T-helper 1 cell (primary cell): Measurements from ENCODE around the gene DUSP22.
"Not testable (repeated sequence)": the region's sequence is repeated elsewhere in the genome, so short reads cannot be mapped to it uniquely, and the experiment has no call there.

ENCODE experiments used
- DNase-seq, 5 donors: peaks; one replicate each; pipeline ENCODE4 v3.0.0-alpha.2; 2012 to 2020
- total RNA-seq, 4 donors: gene quantifications; one replicate each; lab custom pipeline; 2026; lab: John Stamatoyannopoulos, UW

DUSP22 gene, protein sequence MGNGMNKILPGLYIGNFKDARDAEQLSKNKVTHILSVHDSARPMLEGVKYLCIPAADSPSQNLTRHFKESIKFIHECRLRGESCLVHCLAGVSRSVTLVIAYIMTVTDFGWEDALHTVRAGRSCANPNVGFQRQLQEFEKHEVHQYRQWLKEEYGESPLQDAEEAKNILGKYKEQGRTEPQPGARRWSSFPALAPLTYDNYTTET
- 34.0 to 41.8 (median 37.0) reads per million in 4 donors for total RNA-seq

DNA sequence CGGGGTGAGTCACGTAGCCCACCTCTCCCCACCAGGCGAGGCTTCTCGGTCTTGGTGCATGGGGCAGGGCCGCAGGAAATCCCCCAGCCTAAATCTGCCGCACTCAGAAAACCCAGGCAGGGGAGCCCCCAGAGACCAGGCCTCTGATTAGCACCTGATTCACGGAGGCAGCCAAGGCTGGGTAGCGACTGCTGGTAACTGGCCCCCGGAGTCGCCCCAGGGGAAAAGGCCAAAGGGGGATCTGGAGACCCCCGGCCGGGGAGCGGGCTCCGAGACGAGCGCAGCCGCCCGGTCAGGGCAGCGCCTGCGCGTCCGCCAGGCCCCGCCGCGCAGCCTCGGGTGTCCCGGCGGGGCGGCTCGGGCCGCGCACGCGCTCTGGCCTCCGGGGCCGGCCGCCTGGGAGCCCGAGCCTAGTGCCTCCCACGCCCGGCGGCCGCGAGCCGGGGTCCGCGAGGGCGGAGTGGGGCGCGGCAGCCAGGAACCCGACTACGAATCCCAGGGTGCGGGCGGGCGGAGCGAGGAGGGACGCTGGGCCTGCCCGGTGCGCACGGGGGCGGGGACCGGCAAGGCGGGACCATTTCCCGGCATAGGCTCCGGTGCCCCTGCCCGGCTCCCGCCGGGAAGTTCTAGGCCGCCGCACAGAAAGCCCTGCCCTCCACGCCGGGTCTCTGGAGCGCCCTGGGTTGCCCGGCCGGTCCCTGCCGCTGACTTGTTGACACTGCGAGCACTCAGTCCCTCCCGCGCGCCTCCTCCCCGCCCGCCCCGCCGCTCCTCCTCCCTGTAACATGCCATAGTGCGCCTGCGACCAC, at the start of gene DUSP22:
DUSP22 (plus strand) TSS at position 791 of the 809 bp plus-strand sequence. CDS start 53 bp downstream, outside the sequence.
- DNase-seq, result peak; percentile 58 to 86 (median 68)

DNA sequence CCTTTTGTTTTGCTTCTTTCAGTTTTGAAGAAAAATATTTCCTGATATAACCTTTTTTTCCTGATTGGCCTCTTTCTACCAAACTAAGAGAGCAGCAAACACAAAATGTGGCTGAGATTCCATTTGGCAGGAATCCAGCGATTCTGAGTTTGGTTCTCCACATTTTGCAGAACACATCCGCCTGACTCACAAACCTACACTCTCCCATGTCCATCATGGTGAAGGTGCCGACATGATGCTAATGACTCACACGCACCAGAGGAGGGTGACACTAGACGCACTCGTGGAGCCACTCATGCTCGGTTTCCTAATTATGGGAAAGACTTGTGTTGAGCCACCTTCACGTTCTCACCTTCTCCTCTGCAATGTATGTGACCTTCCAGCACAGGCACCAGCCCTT, 45.9 kb upstream of the DUSP22 start:
- DNase-seq, result no peak

DNA sequence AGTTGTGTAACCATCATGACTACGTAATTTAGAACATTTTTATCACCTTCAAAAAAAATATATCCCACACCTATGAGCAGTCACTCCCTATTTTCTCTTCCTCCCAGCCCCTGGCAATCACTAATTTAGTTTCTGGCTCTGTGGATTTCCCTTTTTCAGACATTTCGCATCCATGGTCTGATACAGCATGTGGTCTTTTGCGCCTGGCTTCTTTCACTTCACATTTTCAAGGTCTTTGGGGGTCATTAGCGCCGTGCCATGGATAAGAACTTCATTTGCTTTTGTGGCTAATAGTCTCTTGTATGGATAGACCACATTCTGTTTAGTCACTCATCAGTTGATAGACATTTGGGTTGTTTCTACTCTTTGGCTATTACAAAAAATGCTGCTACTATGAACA, 44.9 kb upstream of the DUSP22 start:
- DNase-seq, result no peak

DNA sequence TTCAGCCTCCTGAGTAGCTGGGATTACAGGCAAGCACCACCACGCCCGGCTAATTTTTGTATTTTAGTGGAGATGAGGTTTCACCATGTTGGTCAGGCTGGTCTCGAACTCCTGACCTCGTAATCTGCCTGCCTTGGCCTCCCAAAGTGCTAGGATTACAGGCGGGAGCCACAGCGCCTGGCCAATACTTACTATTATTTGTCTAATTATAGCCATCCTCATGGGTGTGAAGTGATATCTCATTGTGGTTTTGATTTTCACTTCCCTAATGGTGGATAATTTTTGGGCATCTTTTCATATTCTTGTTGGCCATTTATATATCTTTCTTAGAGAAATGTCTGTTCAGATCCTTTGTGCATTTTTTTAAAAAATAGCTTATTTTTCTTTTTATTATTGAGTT, 44.2 kb upstream of the DUSP22 start:
- not testable (repeated sequence) for DNase-seq

DNA sequence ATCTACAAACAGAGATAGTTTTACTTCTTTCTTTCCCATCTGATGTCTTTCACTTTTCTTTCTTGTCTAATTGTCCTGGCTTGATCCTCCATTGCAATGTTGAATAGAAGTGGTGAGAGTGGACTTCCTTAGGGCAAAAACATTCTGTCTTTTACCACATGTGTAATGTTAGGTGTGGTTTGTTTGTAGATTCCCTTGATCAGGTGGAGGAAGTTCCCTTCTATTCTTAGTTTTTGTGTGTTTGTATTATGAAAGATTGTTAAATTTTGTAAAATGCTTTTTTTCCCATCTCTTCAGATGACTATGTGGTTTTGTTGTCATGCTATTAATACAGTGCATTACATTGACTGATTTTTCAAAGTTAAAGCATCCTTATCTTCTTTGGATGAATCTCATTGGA, 41.6 kb upstream of the DUSP22 start:
- no peak for DNase-seq

DNA sequence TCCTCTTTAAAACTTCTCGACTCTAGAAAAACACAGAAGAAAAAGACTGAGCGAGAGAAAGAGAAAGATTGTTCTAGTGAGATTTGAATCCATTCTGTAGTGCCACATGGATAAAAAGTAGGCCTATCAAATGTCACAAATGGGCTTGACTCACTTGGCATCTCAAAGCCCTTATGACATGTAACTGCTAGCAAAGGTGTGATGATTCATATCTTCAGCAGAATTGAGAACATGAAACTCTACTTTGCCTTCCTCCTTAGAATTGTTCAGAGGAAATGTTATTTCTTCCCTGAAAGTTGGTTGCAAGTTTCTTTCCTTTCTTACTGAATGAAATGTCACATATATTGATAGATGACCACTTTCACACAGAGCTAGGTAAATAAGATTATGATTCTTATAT, 40.4 kb upstream of the DUSP22 start:
- DNase-seq, result peak in 1 of 5 donors; percentile 71

DNA sequence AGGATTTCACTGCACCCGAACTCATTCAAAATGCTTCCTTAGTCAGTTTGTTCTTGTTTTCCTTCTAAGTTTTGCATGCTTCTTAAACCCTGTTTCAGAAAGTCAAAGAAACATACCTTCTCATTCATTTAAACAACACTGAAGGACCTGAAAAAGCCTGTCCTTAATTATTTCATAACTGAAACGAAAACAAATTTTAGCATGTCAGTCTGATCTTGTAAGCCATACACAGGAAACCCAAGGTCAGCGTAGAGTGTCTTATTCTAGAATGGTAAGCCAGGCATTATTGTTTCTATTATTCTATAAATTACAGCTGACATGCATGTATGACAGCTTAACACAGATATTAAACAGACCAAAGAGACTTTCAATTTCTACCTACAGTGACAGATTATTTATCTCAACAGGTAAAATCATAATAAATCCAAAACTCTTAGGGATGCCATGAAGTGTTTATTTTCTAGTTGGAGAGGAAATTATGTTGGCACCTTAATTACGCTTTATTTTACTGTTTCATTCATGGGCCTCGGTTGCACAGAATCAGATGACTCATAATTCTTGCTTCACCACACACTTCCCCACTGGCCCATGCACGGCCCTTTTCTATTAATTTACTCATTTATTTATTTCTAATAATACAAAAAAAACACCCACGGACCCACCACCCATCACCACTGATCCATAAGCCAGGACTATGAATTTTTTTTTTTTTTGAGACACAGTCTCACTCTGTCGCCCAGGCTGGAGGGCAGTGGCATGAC, 39.3 kb upstream of the DUSP22 start:
- DNase-seq, result no peak

DNA sequence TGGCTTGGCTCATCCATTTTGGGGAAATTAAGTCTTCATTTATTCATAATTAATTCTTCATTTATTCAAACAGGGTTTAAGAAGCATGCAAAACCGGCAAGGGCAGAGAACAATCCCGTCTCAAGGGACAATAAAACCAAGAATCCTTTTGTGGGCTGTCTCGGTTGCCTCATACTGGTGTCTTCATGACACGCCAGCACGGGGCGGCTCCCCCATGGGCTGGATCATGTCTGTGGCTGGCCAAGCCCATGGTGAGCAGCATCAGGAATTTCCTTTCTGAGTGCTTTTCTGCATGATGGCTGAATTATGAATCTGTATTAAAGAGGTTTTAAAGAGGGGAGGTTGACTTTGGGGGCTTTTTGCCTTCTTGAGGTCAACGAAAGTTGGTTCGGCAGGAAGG, 38.3 kb upstream of the DUSP22 start:
- DNase-seq, result no peak

DNA sequence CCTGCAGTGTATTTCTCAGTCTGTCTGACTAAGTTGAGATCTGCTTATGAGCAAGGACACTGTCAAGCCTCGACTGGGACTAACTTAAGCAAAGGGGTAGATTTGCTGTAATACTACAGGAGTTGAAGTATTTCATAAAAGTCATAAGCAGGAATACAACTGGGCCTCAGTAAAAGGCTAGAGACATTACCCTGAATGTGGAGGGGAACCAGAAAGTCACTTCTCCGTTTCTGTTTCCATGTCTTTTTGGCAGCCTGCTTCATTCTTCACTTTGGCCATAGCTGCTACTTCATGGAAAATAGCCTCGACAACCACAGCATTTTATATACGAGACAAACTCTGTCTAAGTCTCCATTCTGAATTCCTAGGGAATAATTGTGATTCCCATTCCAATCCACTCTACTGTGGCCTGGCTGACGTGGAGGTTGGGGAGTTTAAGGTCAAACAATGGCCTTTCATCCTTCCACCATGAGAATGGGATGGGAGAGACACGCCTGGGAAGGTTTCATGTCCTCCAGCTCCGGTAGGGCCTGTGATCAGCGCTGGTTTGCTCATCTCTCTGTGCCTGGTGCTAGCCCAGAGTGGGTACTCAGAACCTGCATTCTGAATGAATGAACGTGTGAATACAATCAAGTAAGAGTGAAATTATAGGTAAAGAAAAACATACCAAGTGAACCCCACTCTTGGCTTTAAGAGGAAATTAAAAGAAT, 37.1 kb upstream of the DUSP22 start:
- no peak for DNase-seq

DNA sequence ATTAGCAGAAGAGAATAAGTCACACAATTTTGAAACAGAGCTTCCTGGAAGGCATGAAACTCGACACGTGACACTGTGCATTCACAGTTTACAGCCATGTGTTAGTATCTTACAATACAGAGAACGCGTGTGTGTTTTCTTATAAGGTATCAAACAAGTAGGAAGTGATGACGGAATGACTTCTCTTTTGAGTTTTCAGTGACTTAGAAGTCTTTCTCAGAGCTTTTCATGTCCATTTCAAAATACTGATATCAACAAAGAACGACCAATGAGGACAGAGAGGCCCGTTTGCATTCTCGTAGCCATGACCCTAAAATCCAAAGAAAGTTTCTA, 36.6 kb upstream of the DUSP22 start:
- peak in 1 of 5 donors; percentile 50 for DNase-seq

DNA sequence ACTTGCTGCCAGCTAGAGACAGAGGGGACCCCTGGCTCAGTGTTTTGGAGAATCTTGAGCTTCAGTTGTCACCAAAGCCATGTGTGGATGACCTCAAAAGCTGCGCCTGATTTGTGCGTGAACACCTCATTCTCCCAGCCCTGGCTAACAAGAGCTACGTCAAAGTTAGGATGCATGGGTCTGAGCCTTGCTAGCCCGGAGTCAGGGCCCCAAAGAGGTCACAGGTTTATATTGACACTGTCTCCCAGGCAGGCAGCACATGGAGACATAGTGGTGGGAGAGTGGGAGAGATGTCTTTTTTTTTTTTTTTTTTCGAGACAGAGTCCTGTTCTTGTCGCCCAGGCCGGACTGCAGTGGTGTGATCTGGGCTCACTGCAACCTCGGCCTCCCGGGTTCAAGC, 36.1 kb upstream of the DUSP22 start:
- no peak for DNase-seq

DNA sequence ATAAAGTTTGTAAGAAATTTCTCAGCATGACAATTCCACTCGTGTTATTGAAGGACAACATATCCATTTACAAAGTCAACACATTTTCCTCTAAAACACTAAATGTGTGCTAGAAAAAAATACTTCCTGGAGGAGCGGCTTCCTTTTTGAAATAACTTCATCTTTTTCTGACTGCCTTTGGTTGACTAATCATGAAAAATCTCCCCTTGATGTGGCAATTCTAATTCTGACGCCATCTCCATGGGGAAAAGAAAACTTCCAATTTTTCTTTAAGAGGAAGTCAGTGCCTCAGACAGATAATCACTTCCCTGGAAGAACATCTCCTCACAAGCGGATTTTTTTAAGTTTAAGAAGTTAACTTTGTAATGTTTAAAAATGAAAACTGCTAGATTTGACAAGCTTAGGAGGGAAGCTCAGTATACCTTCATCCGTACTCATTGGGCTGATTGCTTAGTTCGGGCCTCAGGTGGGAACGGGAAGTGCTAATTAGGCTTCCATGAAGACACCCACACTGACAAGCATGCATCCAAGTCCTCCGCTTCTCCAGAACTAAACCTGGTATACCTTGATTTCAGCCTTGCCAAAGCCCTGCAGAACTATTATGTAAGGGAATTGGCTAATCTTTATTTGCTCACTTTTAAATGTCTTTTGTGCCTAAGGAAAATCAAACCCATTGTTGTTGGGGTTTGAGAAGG, 35.1 kb upstream of the DUSP22 start:
- DNase-seq, result no peak

DNA sequence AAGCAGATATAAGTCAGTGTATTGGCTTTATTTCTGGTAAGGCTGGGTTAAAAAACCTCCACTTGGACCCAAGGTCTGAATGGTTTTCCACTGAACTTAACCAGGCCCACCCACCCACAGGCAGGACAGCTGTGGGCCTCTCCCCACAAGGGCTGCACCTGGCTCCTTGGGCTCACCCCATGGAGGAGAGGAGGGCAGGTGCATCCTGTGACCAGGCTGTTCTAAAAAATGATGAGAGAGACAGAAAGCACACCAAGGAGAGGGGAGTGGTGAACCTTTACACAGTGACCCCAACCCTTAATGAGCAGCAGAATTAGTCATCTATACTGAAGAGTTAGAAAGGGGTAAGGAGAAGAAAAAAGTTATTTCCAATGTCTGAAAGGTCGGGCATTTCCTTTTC, 34.5 kb upstream of the DUSP22 start:
- DNase-seq, result no peak

DNA sequence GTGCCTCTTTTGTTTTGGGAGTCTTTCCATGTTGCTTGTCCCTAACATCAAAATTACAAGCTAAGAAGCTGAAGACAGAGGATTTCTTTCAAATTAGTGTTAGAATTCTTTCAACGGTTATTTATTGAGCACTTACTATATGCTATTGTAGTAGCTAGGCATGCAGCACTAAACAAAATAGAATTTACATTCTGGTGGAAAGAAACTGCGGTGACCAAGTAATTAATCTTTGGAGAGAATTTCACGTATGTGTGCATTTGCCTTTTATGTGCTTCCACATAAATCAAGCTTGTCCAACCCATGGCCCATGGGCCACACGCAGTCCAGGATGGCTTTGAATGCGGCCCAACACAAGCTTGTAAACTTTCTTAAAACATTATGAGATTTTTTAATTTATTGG, 33.0 kb upstream of the DUSP22 start:
- DNase-seq, result no peak

DNA sequence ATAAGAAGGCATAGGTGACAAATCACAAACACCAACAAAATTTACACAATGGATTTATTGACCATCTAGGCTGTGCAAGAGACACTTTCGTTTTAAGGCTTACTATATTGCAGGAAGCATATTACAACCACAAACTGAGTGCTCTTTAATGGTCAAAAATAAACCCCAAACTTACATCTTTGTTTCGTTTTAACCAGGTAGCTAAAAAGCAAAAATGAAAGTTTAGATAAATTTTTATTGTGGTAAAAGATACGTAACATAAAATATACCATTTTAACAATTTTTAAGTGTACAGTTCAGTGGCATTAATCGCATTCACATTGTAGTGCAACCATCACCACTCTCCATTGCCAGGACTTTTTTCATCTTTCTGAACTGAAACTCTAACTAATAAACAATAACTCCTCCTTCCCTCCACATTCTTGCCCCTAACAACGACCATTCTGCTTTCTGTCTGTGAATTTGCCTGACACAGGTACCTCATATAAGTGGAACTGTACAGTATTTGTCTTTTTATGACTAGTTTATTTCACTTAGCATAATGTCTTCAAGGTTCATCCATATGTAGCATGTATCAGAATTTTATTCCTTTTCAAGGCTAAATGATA, 32.3 kb upstream of the DUSP22 start:
- DNase-seq, result peak in 1 of 5 donors; percentile 38

DNA sequence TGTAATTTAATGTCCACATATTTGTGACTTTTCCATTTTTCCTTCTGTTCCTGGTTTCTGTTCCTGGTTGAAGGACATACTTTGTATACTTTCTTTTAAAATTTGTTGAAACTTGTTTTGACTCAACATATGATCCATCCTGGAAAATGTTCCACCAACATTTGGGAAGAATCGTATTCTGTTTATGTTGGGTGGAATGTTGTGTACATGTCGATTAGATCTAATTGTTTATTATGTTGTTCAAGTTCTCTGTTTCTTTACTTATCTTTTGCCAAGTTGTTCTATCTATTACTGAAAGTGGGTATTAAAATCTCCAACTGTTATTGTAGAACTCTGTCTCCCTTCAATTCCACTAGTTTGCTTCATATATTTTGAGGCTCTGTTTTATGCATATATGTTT, 27.7 kb upstream of the DUSP22 start:
- no peak for DNase-seq

DNA sequence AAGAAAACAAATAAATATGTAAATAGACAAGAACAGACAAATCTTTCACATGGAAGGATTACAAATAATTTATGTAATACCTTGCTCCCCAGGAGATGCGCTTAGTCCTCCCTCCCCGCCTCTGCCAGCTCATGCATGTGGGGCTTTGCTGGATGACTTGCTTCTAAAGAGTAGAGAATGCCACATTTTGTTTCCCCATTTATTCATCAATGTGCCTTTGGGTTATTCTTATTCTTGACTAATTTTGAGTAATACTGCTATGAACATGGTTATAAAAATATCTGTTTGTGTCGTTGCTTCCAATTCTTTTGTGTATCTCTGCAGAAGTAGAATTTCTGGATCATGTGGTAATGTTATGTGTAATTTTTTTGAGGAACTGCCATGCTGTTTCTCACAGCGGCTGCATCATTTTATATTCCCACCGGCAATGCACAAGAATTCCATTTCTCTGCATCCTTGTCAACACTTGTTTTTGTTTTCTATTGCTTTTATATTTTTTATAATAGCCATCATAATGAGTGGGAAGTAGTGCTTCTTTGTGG, 23.8 kb upstream of the DUSP22 start:
- DNase-seq, result no peak

DNA sequence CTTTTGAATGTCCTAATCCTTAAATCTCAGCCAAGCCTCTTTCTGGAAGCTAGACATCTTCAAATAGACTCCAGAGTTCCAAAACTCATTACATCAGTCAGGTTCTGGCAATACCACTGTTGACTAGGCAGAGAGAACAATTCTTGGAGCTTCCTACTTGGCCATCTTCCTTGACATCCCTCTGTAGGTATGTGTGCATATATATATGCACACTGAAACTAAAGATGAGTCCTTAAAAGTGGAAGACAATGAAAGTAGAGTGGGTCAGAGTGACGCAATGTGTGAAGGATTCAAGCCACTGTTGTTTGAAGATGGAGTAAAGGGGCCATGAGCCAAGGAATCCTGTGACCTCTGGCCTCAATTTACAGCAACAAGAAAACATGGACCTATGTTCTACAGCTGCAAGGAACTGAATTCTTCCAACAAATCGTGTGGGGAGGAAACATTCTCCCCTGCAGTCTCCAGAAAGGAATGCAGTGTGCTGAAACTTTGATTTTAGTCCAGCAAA, 18.7 kb upstream of the DUSP22 start:
- no peak for DNase-seq

DNA sequence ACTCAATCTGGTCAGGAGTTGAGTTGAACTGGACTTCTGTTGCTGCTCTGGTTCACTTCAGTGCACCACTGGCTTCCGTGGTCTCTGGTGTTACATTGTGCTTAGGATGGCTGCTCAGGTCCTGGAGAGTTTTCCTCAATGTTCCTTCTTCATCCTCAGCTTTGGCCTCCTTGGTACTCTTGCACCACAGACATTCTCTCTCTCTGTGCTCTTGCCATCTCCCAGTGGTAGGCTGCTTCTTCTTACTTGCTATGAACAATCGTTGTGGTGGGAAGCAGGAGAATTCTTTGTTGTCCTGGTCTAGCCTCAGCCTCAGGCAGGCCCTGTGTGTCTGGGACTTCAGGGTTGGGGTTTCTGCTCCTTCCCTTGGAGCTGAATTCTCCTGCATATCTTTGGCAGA, 14.5 kb upstream of the DUSP22 start:
- DNase-seq, result no peak

DNA sequence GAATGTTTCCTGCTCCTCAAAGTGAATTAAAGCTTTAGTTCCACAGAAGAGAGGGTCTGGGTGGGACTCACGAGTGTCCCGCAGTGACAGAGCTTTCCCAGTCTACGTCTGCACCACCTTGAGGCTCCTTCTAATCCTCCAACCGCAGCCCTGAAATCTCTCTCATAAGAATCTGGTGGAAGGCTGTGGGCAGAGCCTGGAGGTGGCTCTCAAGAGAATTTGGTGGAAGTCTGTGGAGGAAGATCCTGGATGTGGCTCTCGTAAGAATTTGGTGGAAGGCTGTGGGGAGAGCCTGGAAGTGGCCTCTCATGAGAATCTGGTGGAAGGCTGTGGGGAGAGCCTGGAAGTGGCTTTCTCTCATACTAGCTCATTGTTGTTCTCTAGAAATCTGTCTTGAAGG, 13.8 kb upstream of the DUSP22 start:
- no peak for DNase-seq

DNA sequence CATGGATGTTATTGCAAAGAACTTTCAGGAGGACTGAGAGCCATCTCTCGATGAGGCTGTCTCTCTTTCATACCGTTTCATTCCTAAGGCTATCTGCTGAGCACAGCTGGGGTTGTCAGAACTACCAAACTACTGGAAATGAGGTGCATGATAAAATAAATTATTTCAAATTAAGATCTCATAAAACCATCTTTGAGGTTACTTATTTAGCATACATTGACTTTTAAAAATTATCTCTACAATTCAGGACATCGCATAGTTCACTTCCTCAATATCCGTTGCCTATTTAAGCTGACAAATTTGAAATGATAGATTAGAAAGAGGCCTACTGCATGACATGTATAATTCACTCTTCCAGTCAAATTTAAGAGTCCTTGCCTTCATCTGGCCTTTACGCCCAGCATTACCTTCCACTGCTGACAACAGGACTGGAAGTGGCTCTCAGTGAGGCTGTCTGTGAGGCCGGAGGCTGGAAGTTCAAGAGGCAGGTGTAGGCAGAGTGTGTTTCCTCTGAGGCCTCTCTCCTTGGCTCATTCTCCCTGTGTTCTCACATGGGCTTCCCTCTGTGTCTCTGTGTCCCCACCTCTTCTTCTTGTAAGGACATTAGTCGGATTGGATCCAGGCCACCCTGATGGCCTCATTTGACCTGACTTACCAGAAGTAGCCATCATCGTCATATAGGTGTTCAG, 12.8 kb upstream of the DUSP22 start:
- DNase-seq, result no peak
